BE2C (cell line): Measurements from ENCODE around the gene RXRA. TPM values are rescaled to one million over a fixed set of nuclear protein-coding genes. Genes with fewer than 3 reads are reported as not detected.
A peak's percentile ranks its signal among the peaks of the same experiment; 100 is the strongest.

Experiments
- DNase-seq: peaks from one replicate; pipeline ENCODE4 v3.0.0-alpha.2; 2020
- H3K27me3 ChIP-seq: fragments of 250-450 bp; sonication (Bioruptor Pico); 2 replicates; pipeline ENCODE4 v1.5.1; 2020; ENCODE audit warnings: mild to moderate bottlenecking
- H3K36me3 ChIP-seq: fragments of 250-450 bp; sonication (Bioruptor Pico); 2 replicates; pipeline ENCODE4 v1.5.1; 2020; ENCODE audit warnings: mild to moderate bottlenecking
- H3K4me1 ChIP-seq: fragments of 250-450 bp; sonication (Bioruptor Pico); 2 replicates; pipeline ENCODE4 v1.5.1; 2020
- H3K4me3 ChIP-seq: 2 replicates; pipeline ENCODE4 v1.5.1; 2011; ENCODE audit warnings: low read depth, low read length
- H3K9me3 ChIP-seq: fragments of 250-450 bp; sonication (Bioruptor Pico); 2 replicates; pipeline ENCODE4 v1.5.1; 2020
- CTCF ChIP-seq: IDR thresholded peaks from 2 replicates; pipeline ENCODE4 v1.5.1; 2012; ENCODE audit warnings: mild to moderate bottlenecking, low read depth, low read length
- polyA plus RNA-seq: library from polyadenylated mRNA; unstranded; fragments of >200 nt; gene quantifications from one replicate; pipeline ENCODE4 v1.2.1, GENCODE V29; 2012; ENCODE audit warnings: low read depth, missing spikeins; ENCODE audit not compliant: insufficient read length, insufficient read depth

Gene RXRA
- 47.3 TPM for polyA plus RNA-seq

- Histone ChIP-seq H3K9me3 (no peaks in the 10 kb centered on the region), H3K36me3 (no peaks in the 10 kb centered on the region), H3K4me1 (peaks cover 16% of the 10 kb centered on the region), H3K4me3 (peak within 1 kb of the TSS; percentile 80), H3K27me3 (no peaks in the 10 kb centered on the region)
- peak; percentile 88 for DNase-seq
- TF ChIP-seq CTCF = no peak
Observed at GRCh38 chr9:134325813-134326723, at the start of gene RXRA. RXRA (plus strand) TSS chr9:134326455; CDS start chr9:134326632, 177 bp downstream.

GRCh38 chr9:134278286-134278685 is 48.0 kb upstream of the RXRA start:
- Histone ChIP-seq H3K36me3 (no peaks in the 10 kb centered on the region), H3K27me3 (no peaks in the 10 kb centered on the region), H3K4me3 (no peak overlapping the region), H3K9me3 (no peaks in the 10 kb centered on the region), H3K4me1 (no peaks in the 10 kb centered on the region)
- TF ChIP-seq CTCF = no peak
- no peak for DNase-seq

DNA sequence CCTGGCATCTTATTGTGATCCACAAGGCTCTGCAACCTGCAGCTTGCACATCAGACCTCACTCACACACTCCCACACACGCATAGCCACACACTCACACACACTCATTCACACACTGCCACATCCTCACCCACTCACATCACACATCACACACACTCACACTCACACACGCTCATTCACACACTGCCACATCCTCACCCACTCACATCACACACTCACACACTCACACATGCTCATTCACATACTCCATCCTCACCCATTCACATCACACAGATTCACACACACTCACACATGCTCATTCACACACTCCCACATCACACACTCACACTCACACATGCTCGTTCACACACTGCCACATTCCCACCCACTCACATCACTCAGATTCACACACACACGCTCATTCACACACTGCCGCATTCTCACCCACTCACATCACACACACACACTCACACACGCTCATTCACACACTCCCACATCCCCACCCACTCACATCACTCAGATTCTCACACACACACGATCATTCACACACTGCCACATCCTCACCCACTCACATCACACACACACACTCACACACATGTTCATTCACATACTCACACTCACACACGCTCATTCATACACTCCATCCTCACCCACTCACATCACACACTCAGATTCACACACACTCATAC is 47.1 kb upstream of the RXRA start:
- no peak for DNase-seq
- TF ChIP-seq CTCF = no peak
- Histone ChIP-seq H3K9me3 (no peaks in the 10 kb centered on the region), H3K27me3 (no peaks in the 10 kb centered on the region), H3K4me3 (no peak overlapping the region), H3K4me1 (no peaks in the 10 kb centered on the region), H3K36me3 (no peaks in the 10 kb centered on the region)

GRCh38 chr9:134282138-134282650 is 44.1 kb upstream of the RXRA start:
- TF ChIP-seq CTCF = no peak
- no peaks in the 10 kb centered on the region for H3K4me1 ChIP-seq
- DNase-seq = no peak
- H3K27me3 ChIP-seq = no peaks in the 10 kb centered on the region
- no peaks in the 10 kb centered on the region for H3K9me3 ChIP-seq
- H3K4me3 ChIP-seq = no peak overlapping the region
- no peaks in the 10 kb centered on the region for H3K36me3 ChIP-seq

DNA sequence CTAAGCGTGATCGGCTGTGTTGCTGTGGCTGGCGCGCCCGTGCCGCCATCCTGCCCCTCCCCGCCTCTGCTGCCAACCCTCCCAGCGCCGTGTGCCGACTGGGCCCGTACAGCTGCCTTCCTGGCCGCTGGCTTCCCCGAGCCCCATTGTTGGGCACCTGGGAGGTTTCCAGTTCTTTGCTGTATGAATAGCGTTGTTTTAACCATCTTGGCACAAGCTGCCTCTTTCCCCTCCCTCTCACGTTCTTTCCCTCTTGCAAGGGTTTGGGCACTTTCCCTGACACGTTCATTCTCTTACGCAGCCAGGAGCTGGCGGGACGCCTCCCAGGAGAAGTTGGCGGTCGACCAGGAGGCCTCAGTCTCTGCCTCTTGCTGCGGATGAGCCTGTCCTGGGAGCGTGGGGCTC is 43.1 kb upstream of the RXRA start:
- no peak for TF ChIP-seq CTCF
- no peaks in the 10 kb centered on the region for H3K36me3 ChIP-seq
- H3K4me1 ChIP-seq = peaks cover 5% of the 10 kb centered on the region
- H3K27me3 ChIP-seq = no peaks in the 10 kb centered on the region
- H3K4me3 ChIP-seq = no peak overlapping the region
- DNase-seq = no peak
- H3K9me3 ChIP-seq = no peaks in the 10 kb centered on the region
